Thymus (tissue), 11 donors: ENCODE results near the gene ACTL10. TPM values are rescaled to one million over a fixed set of nuclear protein-coding genes. Genes with fewer than 3 reads are reported as not detected.

Experiments used
- DNase-seq, 9 donors: peaks; one replicate each; pipeline ENCODE4 v3.0.0-alpha.2; 2013; ENCODE audit warnings: low spot score in 9 of 9, low read depth in 6 of 9, missing footprints in 1 of 9
- H3K27ac ChIP-seq, 2 donors: one replicate each; pipeline ENCODE4 v1.5.1; 2013; ENCODE audit warnings: control low read depth in 1 of 2, low read depth in 1 of 2, low read length in 1 of 2, mild to moderate bottlenecking in 1 of 2, moderate library complexity in 1 of 2
- H3K27me3 ChIP-seq, 2 donors: one replicate each; pipeline ENCODE4 v1.5.1; 2013; ENCODE audit warnings: low read length in 1 of 2; ENCODE audit not compliant: control insufficient read depth in 2 of 2, insufficient read depth in 1 of 2
- H3K36me3 ChIP-seq, 2 donors: one replicate each; pipeline ENCODE4 v1.5.1; 2013; ENCODE audit warnings: low read length in 1 of 2, mild to moderate bottlenecking in 1 of 2, moderate library complexity in 1 of 2; ENCODE audit not compliant: control insufficient read depth in 2 of 2, insufficient read depth in 2 of 2
- H3K4me1 ChIP-seq, 2 donors: one replicate each; pipeline ENCODE4 v1.5.1; 2013; ENCODE audit warnings: low read length in 2 of 2; ENCODE audit not compliant: control insufficient read depth in 2 of 2, insufficient read depth in 2 of 2
- H3K4me3 ChIP-seq, 2 donors: one replicate each; pipeline ENCODE4 v1.5.1; 2013; ENCODE audit warnings: low read length in 2 of 2, control low read depth in 1 of 2, mild to moderate bottlenecking in 1 of 2
- H3K9me3 ChIP-seq, 2 donors: one replicate each; pipeline ENCODE4 v1.5.1; 2013; ENCODE audit warnings: low read length in 1 of 2, mild to moderate bottlenecking in 1 of 2; ENCODE audit not compliant: control insufficient read depth in 2 of 2, insufficient read depth in 1 of 2
- WGBS: extraction: QIAGEN DNeasy Blood & Tissue Kit; methylation state at CpG from one replicate; pipeline ENCODE4 v1.1.7; 2013; 5-methylcytosine and 5-hydroxymethylcytosine counted together
- polyA plus RNA-seq: library from polyadenylated mRNA; stranded (reverse); fragments of 200-250 nt; gene quantifications from one replicate; pipeline ENCODE4 v1.2.3, GENCODE V29; 2013
- total RNA-seq: library from RNA; stranded (reverse); fragments of 120-200 nt; gene quantifications from one replicate; pipeline ENCODE4 v1.2.4, GENCODE V29; 2013
- donor health status: healthy.

Gene ACTL10
- total and polyA plus RNA-seq, 2 donors, result 1.2 to 2.8 TPM

DNA sequence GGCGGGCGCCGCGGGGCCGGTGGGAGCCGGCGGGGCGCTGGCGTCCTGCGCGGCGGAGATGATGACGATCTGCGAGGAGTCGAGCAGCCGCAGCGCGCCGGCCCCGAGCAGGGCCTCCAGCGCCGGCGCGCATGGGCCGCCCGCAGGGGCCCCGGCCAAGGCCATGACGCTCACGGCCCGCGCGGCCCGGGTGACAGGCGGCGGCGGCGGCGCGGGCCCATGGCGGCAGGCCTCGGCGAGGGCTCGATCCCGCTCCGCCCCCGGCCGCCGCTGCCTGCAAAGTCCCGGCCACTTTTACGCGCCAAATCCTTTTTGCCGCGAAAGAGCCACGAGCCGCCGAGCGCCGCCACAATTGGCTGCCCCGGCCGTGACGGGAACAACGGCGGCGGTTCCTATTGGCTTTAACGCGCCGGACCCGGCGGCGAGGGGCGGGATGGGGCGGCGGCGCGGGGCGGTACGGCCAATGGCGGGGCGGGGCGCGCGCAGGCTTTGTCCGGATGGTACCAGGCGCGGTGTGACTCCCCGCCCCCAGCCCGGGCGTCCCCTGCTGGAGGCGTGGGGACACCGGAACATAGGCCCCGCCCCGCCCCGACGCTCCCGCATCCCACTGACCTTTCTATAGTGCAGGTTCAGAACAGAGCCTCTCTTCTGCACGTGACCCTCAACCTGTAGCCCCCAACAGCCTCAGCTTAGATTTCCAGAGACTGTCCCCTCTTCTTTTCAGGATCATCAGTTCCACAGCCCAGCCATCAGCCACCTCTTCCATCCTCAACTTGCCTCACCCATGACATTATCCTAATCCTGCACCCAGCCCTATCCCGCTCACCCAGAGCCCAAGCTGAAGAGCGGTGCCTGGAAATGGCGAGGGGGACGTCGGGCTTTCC, 19.6 kb downstream of the ACTL10 start, which contains the start of gene E2F1:
Gene E2F1 (minus strand): TSS at position 286 of the 884 bp plus-strand sequence. CDS start 121 bp downstream, at position 165.
- WGBS, result 2% methylated on average over 101 of the region's 101 CpGs
- peaks cover 0 to 2% of the 10 kb centered on the region in 2 donors for H3K36me3 ChIP-seq
- DNase-seq, result peak in 7 of 9 donors; percentile 62 to 94 (median 87)
- H3K27ac ChIP-seq, result peak within 1 kb of the TSS in 1 of 2 donors; percentile 44
- peaks cover 20 to 65% of the 10 kb centered on the region in 2 donors for H3K4me1 ChIP-seq
- H3K4me3 ChIP-seq, result peak within 1 kb of the TSS; percentile 62 to 68
- H3K27me3 ChIP-seq, result no peaks in the 10 kb centered on the region
- H3K9me3 ChIP-seq, result peaks cover 0 to 3% of the 10 kb centered on the region in 2 donors

DNA sequence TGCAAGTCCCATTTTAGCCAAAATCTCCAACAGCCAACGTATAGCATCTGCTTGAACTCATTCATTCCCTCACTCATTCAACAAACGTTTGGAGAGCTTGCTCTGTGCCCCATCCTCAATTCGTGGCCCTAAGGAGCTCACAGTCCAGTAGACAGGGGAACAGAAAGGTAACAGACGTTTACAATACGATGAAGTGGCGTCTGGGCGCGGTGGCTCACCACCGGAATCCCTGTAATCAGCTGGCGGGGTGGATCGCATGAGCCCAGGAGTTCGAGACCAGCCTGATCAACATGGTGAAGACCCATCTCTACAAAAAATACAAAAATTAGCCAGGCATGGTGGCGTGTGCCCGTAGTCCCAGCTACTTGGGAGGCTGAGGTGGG, 20.2 kb downstream of the ACTL10 start:
- peaks cover 0 to 2% of the 10 kb centered on the region in 2 donors for H3K36me3 ChIP-seq
- no peak for DNase-seq
- H3K27me3 ChIP-seq, result no peaks in the 10 kb centered on the region
- no peak overlapping the region for H3K4me3 ChIP-seq
- WGBS, result 90% methylated on average over 14 of the region's 14 CpGs
- peaks cover 0 to 3% of the 10 kb centered on the region in 2 donors for H3K9me3 ChIP-seq
- peaks cover 20 to 58% of the 10 kb centered on the region in 2 donors for H3K4me1 ChIP-seq
- H3K27ac ChIP-seq, result no peak overlapping the region

DNA sequence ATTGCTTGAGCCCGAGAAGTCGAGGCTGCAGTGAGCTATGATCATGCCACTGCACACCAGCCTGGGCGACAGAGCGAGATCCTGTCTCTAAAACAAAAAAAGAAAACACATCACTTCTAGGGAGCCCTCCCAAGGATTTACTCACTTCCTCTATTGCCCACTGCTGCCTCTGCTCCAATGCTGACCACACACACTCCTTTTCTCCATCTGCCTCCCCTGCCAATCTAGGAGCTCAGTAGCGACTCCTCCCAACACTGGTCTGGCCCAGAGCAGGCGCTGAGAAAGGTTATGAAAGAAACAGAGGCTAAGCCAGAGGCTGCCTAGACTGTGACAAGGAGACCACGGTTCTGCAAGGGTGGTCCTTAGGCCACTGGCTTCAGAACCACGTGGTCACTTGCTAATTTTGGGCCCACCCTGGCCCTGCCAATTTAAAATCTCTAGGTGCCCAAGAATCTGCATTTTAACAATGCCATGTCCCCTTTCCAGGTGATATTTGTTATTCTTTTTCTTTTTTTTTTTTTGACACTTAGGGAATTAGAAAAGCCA, 20.7 kb downstream of the ACTL10 start:
- H3K4me3 ChIP-seq, result no peak overlapping the region
- no peak for DNase-seq
- H3K27me3 ChIP-seq, result no peaks in the 10 kb centered on the region
- H3K9me3 ChIP-seq, result no peaks in the 10 kb centered on the region
- peaks cover 18 to 54% of the 10 kb centered on the region in 2 donors for H3K4me1 ChIP-seq
- peaks cover 0 to 2% of the 10 kb centered on the region in 2 donors for H3K36me3 ChIP-seq
- H3K27ac ChIP-seq, result no peak overlapping the region
- WGBS, result 95% methylated on average over 8 of the region's 8 CpGs

DNA sequence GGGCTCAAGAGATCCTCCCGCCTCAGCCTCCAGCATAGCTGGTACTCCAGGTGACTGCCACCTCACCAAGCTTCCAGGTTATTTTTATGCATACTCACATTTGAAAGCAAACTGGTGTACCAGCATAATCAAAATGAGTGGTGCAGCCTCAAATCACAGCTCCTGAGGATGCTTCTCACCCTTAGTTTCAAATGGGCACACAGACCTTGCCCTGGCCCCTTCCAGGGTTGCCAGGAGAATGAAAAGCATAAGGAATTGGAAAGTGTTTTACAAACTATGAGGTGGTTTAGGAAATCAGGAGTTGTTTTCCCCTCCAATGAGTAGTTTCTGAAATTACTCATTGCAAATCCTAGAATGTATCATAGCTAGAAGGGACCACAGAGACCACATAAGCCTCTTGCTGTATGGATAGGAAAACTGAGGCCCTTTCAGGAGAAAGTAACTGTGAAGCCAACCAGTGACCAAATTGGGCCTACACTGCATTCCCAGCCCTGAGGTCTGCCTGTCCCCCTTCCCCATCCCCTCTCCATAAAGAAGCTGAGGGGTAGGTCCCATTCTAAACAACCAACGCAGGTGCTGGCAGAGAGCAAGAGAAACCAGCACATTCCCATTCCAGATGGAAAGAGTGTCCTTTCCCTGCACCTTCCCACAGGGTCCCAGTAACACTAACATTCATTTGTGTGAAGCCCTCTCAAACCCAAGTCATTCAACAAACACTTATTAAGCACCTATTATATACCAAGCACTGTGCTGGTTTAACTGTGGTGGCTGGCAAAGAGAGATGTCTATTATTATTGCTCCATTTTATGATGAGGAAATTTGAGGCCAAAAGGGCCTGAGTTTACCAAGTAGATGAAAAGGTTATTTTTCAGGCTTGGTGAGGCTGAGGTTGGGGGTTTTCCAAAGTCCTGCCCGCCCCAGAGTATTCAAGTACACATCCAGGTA, 21.5 kb downstream of the ACTL10 start:
- no peak overlapping the region for H3K4me3 ChIP-seq
- peaks cover 17 to 52% of the 10 kb centered on the region in 2 donors for H3K4me1 ChIP-seq
- DNase-seq, result no peak
- H3K27me3 ChIP-seq, result no peaks in the 10 kb centered on the region
- peaks cover 0 to 2% of the 10 kb centered on the region in 2 donors for H3K36me3 ChIP-seq
- WGBS, result 98% methylated on average over 3 of the region's 3 CpGs
- H3K9me3 ChIP-seq, result no peaks in the 10 kb centered on the region
- no peak overlapping the region for H3K27ac ChIP-seq

DNA sequence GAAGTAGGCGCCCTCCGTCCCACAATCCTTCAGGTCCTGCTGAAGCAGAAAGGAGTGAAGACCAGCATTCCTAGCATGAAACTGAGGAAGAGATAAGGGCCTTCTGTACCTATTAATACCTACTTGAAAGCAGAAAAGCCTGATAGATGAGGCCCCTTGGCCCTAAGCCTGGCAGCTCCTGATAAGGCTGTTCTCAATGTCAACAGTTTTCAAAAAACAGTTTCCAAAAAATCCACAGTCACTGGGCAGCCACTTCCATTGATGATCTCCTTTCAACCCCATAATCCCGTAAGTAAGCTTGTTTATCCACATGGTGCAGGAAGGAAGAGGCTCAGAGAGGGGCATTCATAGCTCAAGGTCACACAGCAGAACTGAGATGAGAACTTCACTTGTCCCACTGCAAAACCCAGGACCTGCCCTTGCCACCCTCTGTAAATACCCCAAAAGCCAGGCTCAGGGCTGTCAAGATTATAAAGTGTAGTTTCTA, 22.2 kb downstream of the ACTL10 start:
- Histone ChIP-seq H3K36me3 (peaks cover 0 to 2% of the 10 kb centered on the region in 2 donors), H3K9me3 (no peaks in the 10 kb centered on the region), H3K27ac (no peak overlapping the region), H3K4me3 (no peak overlapping the region), H3K27me3 (no peaks in the 10 kb centered on the region), H3K4me1 (peaks cover 17 to 49% of the 10 kb centered on the region in 2 donors)
- WGBS, result 95% methylated on average over 3 of the region's 3 CpGs
- DNase-seq, result no peak

DNA sequence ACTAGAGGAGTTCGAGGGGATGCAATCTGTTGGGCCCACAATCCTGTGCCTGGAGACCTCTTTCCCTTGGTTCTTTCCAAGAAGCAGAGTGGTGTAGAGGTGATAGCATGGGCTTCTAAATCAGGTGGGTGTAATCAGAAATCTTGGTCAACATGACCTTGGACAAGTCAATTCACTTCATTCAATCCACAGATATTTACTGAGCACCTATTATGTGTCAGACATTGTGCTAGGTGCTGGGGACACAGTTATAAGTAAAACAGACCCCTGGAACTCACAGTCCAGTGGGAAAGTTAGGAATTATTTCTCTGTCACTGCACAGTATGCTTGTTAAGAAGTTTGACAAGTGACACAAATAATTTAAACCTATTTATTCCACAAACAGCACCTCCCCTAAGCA, 22.8 kb downstream of the ACTL10 start:
- Histone ChIP-seq H3K36me3 (no peaks in the 10 kb centered on the region), H3K4me1 (peaks cover 17 to 45% of the 10 kb centered on the region in 2 donors), H3K27me3 (no peaks in the 10 kb centered on the region), H3K4me3 (no peak overlapping the region), H3K27ac (no peak overlapping the region), H3K9me3 (no peaks in the 10 kb centered on the region)
- 100% methylated on average over 1 of the region's 1 CpG for WGBS
- DNase-seq, result no peak

DNA sequence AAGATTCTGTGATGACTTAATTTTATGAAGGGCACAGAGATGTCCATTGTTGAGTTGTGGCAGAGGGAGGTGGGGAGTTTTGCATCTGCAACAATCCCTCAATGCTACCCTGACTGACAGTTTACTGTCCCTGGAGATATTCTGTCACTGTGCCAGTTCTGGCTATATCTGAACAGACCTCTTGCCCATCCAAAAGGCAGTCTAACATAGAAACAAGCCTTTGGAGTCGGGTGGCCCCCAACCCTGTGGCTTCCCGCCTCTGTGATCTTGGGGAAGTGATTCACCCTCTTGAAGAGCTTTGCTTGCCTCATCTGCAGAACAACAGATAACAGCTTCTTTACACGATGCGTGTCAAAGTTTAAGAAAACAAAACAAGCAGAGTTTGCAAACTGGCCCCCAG, 23.2 kb downstream of the ACTL10 start:
- H3K4me3 ChIP-seq, result no peak overlapping the region
- peaks cover 13 to 40% of the 10 kb centered on the region in 2 donors for H3K4me1 ChIP-seq
- no peaks in the 10 kb centered on the region for H3K36me3 ChIP-seq
- DNase-seq, result peak in 4 of 9 donors; percentile 49 to 81 (median 53)
- WGBS, result 3% methylated on average over 4 of the region's 4 CpGs
- no peaks in the 10 kb centered on the region for H3K9me3 ChIP-seq
- no peaks in the 10 kb centered on the region for H3K27me3 ChIP-seq
- peak overlapping the region; percentile 38 to 64 for H3K27ac ChIP-seq

DNA sequence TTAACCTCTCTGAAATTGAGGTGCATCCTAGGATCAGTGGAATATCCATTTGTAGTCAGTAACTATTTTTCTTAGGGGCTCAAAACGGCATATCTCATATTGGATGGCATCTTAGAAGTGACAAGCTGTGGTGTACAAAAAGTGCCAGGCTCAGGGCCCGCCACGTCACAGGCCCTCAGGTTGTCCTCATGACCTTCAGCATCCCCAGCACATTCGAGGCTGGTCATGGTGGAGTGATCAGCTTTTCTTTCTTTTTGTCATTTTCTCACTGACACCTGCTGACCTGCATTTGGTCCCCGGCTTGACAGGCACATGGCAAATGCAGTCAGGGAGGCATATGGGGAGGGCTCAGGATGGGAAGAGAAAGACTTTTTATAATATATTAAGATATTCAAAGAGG, 26.5 kb downstream of the ACTL10 start:
- Histone ChIP-seq H3K4me1 (peaks cover 3 to 23% of the 10 kb centered on the region in 2 donors), H3K9me3 (peaks cover 0 to under 1% of the 10 kb centered on the region in 2 donors), H3K27me3 (no peaks in the 10 kb centered on the region), H3K27ac (no peak overlapping the region), H3K36me3 (no peaks in the 10 kb centered on the region), H3K4me3 (no peak overlapping the region)
- DNase-seq, result no peak
- WGBS, result 95% methylated on average over 5 of the region's 5 CpGs
